ENCODE results near the gene ABCB11. TPM values are rescaled to one million over a fixed set of nuclear protein-coding genes. Genes with fewer than 3 reads are reported as not detected.
"Not testable (repeated sequence)": the region's sequence is repeated elsewhere in the genome, so short reads cannot be mapped to it uniquely, and the experiment has no call there.

The ABCB11 gene
- total RNA-seq, 1 experiment from 2014 or later: not detected

GRCh38 chr2:168894720-168895119 is 136.4 kb downstream of the ABCB11 start:
- no peak for DNase-seq (ENCODE audit: low read depth)

GRCh38 chr2:168894101-168894500 is 137.0 kb downstream of the ABCB11 start:
- no peak for DNase-seq (ENCODE audit: low read depth)

GRCh38 chr2:168892327-168892726 is 138.8 kb downstream of the ABCB11 start:
- DNase-seq (ENCODE audit: low read depth): no peak

- DNase-seq (ENCODE audit: low read depth): peak; percentile 93
Measured at GRCh38 chr2:168890006-168890782, 140.9 kb downstream of the ABCB11 start, which contains the start of gene SPC25. SPC25 (minus strand) TSS chr2:168890430; CDS start chr2:168889519, 911 bp downstream.

GRCh38 chr2:168889635-168890005 is 141.5 kb downstream of the ABCB11 start:
- no peak for DNase-seq (ENCODE audit: low read depth)

GRCh38 chr2:168884975-168885374 is 146.1 kb downstream of the ABCB11 start:
- peak; percentile 82 for DNase-seq (ENCODE audit: low read depth)

- not testable (repeated sequence) for DNase-seq (ENCODE audit: low read depth)
Measured at GRCh38 chr2:168882163-168882562, 149.0 kb downstream of the ABCB11 start.

GRCh38 chr2:168874368-168875054 is 156.6 kb downstream of the ABCB11 start:
- DNase-seq (ENCODE audit: low read depth): peak; percentile 39

GRCh38 chr2:168870824-168871223 is 160.3 kb downstream of the ABCB11 start:
- DNase-seq (ENCODE audit: low read depth): not testable (repeated sequence)

Other genes starting within 250 kb of the ABCB11 start
- not detected in 2 replicates for gene NOSTRIN, start 228.7 kb downstream of the ABCB11 start, total RNA-seq (2014; rRNA removed; shearing (Covaris generic))
- 16.6 and 27.1 TPM in 2 replicates for gene SPC25, start 140.9 kb downstream of the ABCB11 start, total RNA-seq (2014; rRNA removed; shearing (Covaris generic))
- gene G6PC2, start 130.0 kb downstream of the ABCB11 start, total RNA-seq (2014; rRNA removed; shearing (Covaris generic)): not detected in 2 replicates
- 0.20 and 0.21 TPM in 2 replicates for gene DHRS9, start 38.2 kb upstream of the ABCB11 start, total RNA-seq (2014; rRNA removed; shearing (Covaris generic))

All from HT1080 (cell line).